ENCODE measurements around the gene ELP2.
"Not testable (repeated sequence)": the region's sequence is repeated elsewhere in the genome, so short reads cannot be mapped to it uniquely, and the experiment has no call there.

Gene ELP2

DNA sequence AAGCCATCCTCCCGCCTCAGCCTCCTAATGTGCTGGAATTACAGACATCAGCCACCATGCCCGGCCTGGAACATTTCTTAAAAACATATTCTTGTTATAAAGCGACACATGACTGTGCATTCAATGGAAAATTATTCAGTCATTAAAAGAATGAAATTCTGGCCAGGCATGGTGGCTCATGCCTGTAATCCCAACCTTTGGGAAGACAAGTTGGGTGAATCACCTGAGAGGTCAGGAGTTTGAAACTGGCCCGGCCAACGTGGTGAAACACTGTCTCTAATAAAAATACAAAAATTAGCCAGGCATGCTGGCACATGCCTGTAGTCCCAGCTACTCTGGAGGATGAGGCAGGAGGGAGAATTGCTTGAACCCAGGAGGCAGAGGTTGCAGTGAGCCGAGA, 40.7 kb upstream of the ELP2 start:
- H3K27me3 Mint-ChIP-seq (ENCODE audit: low read depth, poor library complexity) = peaks cover 9% of the 10 kb centered on the region

DNA sequence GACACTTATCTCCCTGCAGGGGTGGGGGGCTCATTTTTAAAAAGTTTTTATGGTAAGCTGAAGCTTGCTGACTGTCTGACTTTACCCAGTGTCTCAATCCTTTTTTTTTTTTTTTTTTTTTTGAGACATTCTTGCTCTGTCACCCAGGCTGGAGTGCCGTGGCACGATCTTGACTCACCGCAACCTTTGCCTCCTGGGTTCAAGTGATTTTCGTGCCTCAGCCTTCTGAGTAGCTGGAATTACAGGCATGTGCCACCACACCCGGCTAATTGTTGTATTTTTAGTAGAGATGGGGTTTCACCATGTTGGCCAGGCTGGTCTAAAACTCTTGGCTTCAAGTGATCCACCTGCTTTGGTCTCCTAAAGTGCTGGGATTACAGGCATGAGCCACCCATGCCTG, 37.6 kb upstream of the ELP2 start:
- not testable (repeated sequence) for H3K9me3 Mint-ChIP-seq; H3K27ac Mint-ChIP-seq; H3K36me3 Mint-ChIP-seq (ENCODE audit: low read depth); DNase-seq; H3K4me1 Mint-ChIP-seq; H3K4me3 Mint-ChIP-seq; H3K27me3 Mint-ChIP-seq (ENCODE audit: low read depth, poor library complexity)

More for the DNA sequence above, 40.7 kb upstream of the ELP2 start:
- DNase-seq = no peak
- H3K4me3 Mint-ChIP-seq = no peak overlapping the region
- H3K27ac Mint-ChIP-seq = no peak overlapping the region
- no peaks in the 10 kb centered on the region for H3K36me3 Mint-ChIP-seq (ENCODE audit: low read depth)
- no peaks in the 10 kb centered on the region for H3K4me1 Mint-ChIP-seq
- TF ChIP-seq, protein P1, sequence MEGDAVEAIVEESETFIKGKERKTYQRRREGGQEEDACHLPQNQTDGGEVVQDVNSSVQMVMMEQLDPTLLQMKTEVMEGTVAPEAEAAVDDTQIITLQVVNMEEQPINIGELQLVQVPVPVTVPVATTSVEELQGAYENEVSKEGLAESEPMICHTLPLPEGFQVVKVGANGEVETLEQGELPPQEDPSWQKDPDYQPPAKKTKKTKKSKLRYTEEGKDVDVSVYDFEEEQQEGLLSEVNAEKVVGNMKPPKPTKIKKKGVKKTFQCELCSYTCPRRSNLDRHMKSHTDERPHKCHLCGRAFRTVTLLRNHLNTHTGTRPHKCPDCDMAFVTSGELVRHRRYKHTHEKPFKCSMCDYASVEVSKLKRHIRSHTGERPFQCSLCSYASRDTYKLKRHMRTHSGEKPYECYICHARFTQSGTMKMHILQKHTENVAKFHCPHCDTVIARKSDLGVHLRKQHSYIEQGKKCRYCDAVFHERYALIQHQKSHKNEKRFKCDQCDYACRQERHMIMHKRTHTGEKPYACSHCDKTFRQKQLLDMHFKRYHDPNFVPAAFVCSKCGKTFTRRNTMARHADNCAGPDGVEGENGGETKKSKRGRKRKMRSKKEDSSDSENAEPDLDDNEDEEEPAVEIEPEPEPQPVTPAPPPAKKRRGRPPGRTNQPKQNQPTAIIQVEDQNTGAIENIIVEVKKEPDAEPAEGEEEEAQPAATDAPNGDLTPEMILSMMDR (IDR thresholded peaks at IDR 0.05) = no peak
- H3K9me3 Mint-ChIP-seq = peaks cover 8% of the 10 kb centered on the region

DNA sequence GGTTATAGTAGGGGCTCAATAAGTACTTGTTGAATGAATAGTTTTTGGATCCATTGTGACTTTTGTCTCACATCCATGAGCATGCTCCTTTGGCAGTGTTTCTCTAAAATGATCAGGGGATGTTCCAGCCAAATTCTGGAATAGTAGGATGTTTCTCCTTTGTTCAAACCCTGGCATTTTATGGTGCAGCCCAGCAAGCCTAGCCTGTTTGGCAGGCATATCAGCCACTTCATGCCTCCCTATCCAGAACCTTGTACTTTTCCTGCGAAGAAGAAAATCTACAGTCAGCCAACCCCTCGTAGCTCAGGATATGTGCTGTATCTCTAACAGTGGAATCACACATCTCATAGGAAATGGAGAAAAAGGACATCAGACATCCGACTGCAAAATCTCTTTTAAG, 35.3 kb upstream of the ELP2 start:
- Mint-ChIP-seq H3K9me3 (no peaks in the 10 kb centered on the region), H3K4me3 (no peak overlapping the region), H3K36me3 (ENCODE audit: low read depth) (no peaks in the 10 kb centered on the region), H3K27me3 (ENCODE audit: low read depth, poor library complexity) (peaks cover 9% of the 10 kb centered on the region), H3K4me1 (no peaks in the 10 kb centered on the region), H3K27ac (no peak overlapping the region)
- no peak for DNase-seq
- TF ChIP-seq, protein P1 (IDR thresholded peaks at IDR 0.05) = no peak

DNA sequence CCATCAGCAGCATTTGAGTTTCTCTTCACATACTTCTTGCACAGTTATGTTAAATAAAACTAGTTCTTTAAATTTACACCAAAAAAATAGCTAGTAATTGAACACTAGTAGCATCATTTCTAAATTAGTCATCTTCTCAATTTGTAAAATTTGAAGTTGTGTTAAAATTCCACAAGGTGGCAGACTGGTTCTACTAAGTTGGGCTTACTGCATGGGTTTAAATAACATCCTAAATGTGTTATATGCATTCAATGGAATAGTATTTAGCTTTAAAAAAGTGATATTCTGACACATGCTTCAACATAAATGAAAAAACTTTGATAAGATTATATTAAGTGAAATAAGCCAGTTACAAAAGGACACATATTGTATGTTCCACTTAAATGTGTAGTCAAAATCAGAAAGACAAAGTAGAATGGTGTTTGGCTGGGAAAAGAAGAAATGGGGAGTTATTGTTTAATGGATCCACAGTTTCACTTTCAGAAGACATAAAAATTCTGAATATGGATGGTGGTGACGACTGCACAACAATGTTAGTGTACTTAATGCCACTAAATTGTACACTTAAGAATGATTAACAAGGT, 33.7 kb upstream of the ELP2 start:
- DNase-seq = no peak
- H3K4me1 Mint-ChIP-seq = no peaks in the 10 kb centered on the region
- TF ChIP-seq, protein P1 (IDR thresholded peaks at IDR 0.05) = peak; percentile 70
- H3K27ac Mint-ChIP-seq = no peak overlapping the region
- no peaks in the 10 kb centered on the region for H3K9me3 Mint-ChIP-seq
- no peak overlapping the region for H3K4me3 Mint-ChIP-seq
- H3K27me3 Mint-ChIP-seq (ENCODE audit: low read depth, poor library complexity) = peaks cover 9% of the 10 kb centered on the region
- no peaks in the 10 kb centered on the region for H3K36me3 Mint-ChIP-seq (ENCODE audit: low read depth)

DNA sequence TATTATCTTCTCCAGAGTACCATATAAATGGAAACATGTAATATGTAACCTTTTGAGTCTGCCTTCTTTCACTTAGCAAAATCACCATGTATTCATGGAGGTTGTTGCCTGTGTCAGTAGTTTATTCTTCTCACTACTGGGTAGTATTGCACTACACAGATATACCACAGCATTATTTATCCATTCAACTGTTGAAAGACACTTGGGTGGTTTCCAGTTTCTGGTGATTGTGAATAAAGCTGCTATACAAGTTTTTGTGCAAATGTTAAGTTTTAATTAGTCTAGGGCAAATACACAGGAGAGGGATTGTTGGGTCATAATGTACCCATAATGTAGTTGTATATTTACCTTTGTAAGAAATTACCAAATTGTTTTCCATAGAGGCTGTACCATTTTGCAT, 32.7 kb upstream of the ELP2 start:
- Mint-ChIP-seq H3K27ac (no peak overlapping the region), H3K4me3 (no peak overlapping the region), H3K27me3 (ENCODE audit: low read depth, poor library complexity) (peaks cover 9% of the 10 kb centered on the region), H3K36me3 (ENCODE audit: low read depth) (no peaks in the 10 kb centered on the region), H3K4me1 (no peaks in the 10 kb centered on the region), H3K9me3 (peaks cover 2% of the 10 kb centered on the region)
- no peak for DNase-seq
- TF ChIP-seq, protein P1 (IDR thresholded peaks at IDR 0.05) = no peak

DNA sequence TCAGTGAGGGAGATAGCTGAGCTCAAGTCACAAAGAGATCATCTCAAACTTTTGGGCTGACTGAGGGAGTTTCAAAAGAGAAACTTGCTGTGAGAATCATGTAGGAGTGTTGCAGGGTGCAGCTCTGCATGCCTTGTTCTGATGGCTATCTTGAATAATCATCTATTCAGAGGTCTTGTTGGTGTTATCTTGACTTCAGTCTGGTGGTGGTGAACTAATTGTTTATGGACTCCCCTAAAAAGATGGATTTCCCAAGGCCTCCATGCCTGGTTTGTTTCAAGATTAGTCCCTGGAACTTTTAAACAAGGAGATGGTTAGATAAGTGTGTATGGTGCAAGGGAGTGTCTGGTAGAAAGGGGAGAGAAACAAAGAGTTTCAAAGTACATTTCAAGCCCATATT, 30.4 kb upstream of the ELP2 start:
- H3K4me1 Mint-ChIP-seq = no peaks in the 10 kb centered on the region
- DNase-seq = no peak
- H3K27ac Mint-ChIP-seq = no peak overlapping the region
- no peaks in the 10 kb centered on the region for H3K36me3 Mint-ChIP-seq (ENCODE audit: low read depth)
- H3K27me3 Mint-ChIP-seq (ENCODE audit: low read depth, poor library complexity) = peaks cover 16% of the 10 kb centered on the region
- peaks cover 22% of the 10 kb centered on the region for H3K9me3 Mint-ChIP-seq
- no peak overlapping the region for H3K4me3 Mint-ChIP-seq
- TF ChIP-seq, protein P1 (IDR thresholded peaks at IDR 0.05) = no peak
